Uterus (tissue), 4 donors: ENCODE measurements around the gene RAB14. TPM values are rescaled to one million over a fixed set of nuclear protein-coding genes. Genes with fewer than 3 reads are reported as not detected.

Experiments
- DNase-seq, 2 donors: peaks; one replicate each; pipeline ENCODE4 v3.0.0-alpha.2; 2019 to 2020
- H3K27ac ChIP-seq, 2 donors: fragments of 200-600 bp; sonication (generic); 1 replicate in 1 of 2; 2 replicates in 1 of 2; pipeline ENCODE4 v1.5.1; 2016 to 2018
- H3K27me3 ChIP-seq, 2 donors: fragments of 200-600 bp; sonication (generic); one replicate each; pipeline ENCODE4 v1.5.1; 2018 to 2019; ENCODE audit warnings: control low read depth in 1 of 2
- H3K36me3 ChIP-seq, 2 donors: fragments of 200-600 bp; sonication (generic); one replicate each; pipeline ENCODE4 v1.5.1; 2019; ENCODE audit warnings: control low read depth in 1 of 2
- H3K4me1 ChIP-seq, 2 donors: fragments of 200-600 bp; sonication (generic); one replicate each; pipeline ENCODE4 v1.5.1; 2018 to 2019; ENCODE audit warnings: control low read depth in 1 of 2
- H3K4me3 ChIP-seq, 2 donors: fragments of 200-600 bp; sonication (generic); 1 replicate in 1 of 2; 2 replicates in 1 of 2; pipeline ENCODE4 v1.5.1; 2018 to 2019; ENCODE audit warnings: mild to moderate bottlenecking in 1 of 2
- H3K9me3 ChIP-seq, 2 donors: fragments of 200-600 bp; sonication (generic); one replicate each; pipeline ENCODE4 v1.5.1; 2019; ENCODE audit warnings: control low read depth in 1 of 2
- CTCF ChIP-seq, 4 experiments: fragments of 200-600 bp in 2 of 4; fragments of 450-650 bp in 2 of 4; sonication (generic) in 2 of 4; IDR thresholded peaks; one replicate each; pipeline ENCODE4 v1.5.1; 2016 to 2019; ENCODE audit warnings: antibody characterized with exemption in 4 of 4, mild to moderate bottlenecking in 2 of 4, moderate library complexity in 1 of 4
- POLR2A ChIP-seq, 2 donors: fragments of 450-650 bp; IDR thresholded peaks; one replicate each; pipeline ENCODE4 v1.6.1; 2016; ENCODE audit warnings: antibody characterized with exemption in 2 of 2, mild to moderate bottlenecking in 1 of 2, moderate library complexity in 1 of 2
- intact Hi-C: fragments of 100-400 bp; cut with DNase I; formaldehyde crosslinking; loops from one replicate; pipeline ENCODE4 v1.15.1; 2023; ENCODE audit warnings: low total_unique reads
- total RNA-seq, 4 donors: library from RNA; depleted of rRNA in 3 of 4; stranded (reverse); fragments of >200 nt in 3 of 4; gene quantifications; one replicate each; pipeline versions ENCODE4 v1.1.0 to v1.2.4, GENCODE V29; 2014 to 2023
- donor health status: DM: yes; HTN: yes; CAD: no.

The RAB14 gene
- total RNA-seq, 4 donors from 2014 or later: 13.6 to 69.0 (median 52.9) TPM

GRCh38 chr9:121220996-121221663 is 19.5 kb upstream of the RAB14 start:
- H3K27ac ChIP-seq: no peak overlapping the region
- H3K4me3 ChIP-seq: no peak overlapping the region
- H3K36me3 ChIP-seq: no peaks in the 10 kb centered on the region
- intact Hi-C loops: no loop called here
- no peak for DNase-seq
- no peaks in the 10 kb centered on the region for H3K4me1 ChIP-seq
- TF ChIP-seq CTCF (IDR thresholded peaks at IDR 0.05): no peak
- no peak for TF ChIP-seq POLR2A (IDR thresholded peaks at IDR 0.05)
- no peaks in the 10 kb centered on the region for H3K27me3 ChIP-seq
- H3K9me3 ChIP-seq: no peaks in the 10 kb centered on the region

- H3K27me3 ChIP-seq: no peaks in the 10 kb centered on the region
- H3K9me3 ChIP-seq: no peaks in the 10 kb centered on the region
- no peak overlapping the region for H3K4me3 ChIP-seq
- H3K4me1 ChIP-seq: no peaks in the 10 kb centered on the region
- DNase-seq: no peak
- no peaks in the 10 kb centered on the region for H3K36me3 ChIP-seq
- no peak for TF ChIP-seq POLR2A (IDR thresholded peaks at IDR 0.05)
- TF ChIP-seq CTCF (IDR thresholded peaks at IDR 0.05): no peak
- H3K27ac ChIP-seq: no peak overlapping the region
- intact Hi-C loops: no loop called here
Measured at GRCh38 chr9:121219530-121219929, 17.9 kb upstream of the RAB14 start.

GRCh38 chr9:121218357-121219027 is 16.8 kb upstream of the RAB14 start:
- Histone ChIP-seq H3K4me1 (no peaks in the 10 kb centered on the region), H3K36me3 (no peaks in the 10 kb centered on the region), H3K4me3 (no peak overlapping the region), H3K9me3 (no peaks in the 10 kb centered on the region), H3K27me3 (no peaks in the 10 kb centered on the region), H3K27ac (no peak overlapping the region)
- intact Hi-C loops: no loop called here
- DNase-seq: no peak
- TF ChIP-seq CTCF (IDR thresholded peaks at IDR 0.05): no peak

GRCh38 chr9:121217609-121218292 is 16.1 kb upstream of the RAB14 start:
- no peak for DNase-seq
- H3K27me3 ChIP-seq: no peaks in the 10 kb centered on the region
- no peaks in the 10 kb centered on the region for H3K36me3 ChIP-seq
- TF ChIP-seq POLR2A (IDR thresholded peaks at IDR 0.05) (no peak), CTCF (IDR thresholded peaks at IDR 0.05) (no peak)
- no peaks in the 10 kb centered on the region for H3K4me1 ChIP-seq
- no peak overlapping the region for H3K4me3 ChIP-seq
- no peaks in the 10 kb centered on the region for H3K9me3 ChIP-seq
- H3K27ac ChIP-seq: no peak overlapping the region
- intact Hi-C loops: no loop called here

GRCh38 chr9:121216271-121216805 is 14.7 kb upstream of the RAB14 start:
- Histone ChIP-seq H3K27me3 (no peaks in the 10 kb centered on the region), H3K27ac (no peak overlapping the region), H3K9me3 (no peaks in the 10 kb centered on the region), H3K36me3 (no peaks in the 10 kb centered on the region), H3K4me1 (no peaks in the 10 kb centered on the region), H3K4me3 (no peak overlapping the region)
- no peak for TF ChIP-seq CTCF (IDR thresholded peaks at IDR 0.05)
- TF ChIP-seq POLR2A (IDR thresholded peaks at IDR 0.05): no peak
- intact Hi-C loops: no loop called here
- DNase-seq: no peak
